IMR-90 (cell line): ENCODE results near the gene SOCS4. TPM values are rescaled to one million over a fixed set of nuclear protein-coding genes. Genes with fewer than 3 reads are reported as not detected.
"Not testable (repeated sequence)": the region's sequence is repeated elsewhere in the genome, so short reads cannot be mapped to it uniquely, and the experiment has no call there.

Source experiments
- ATAC-seq: fragments of 200-7000 bp; cut with Tn5 transposase; 2 replicates; pipeline ENCODE4 v1.9.1; 2020; ENCODE audit warnings: low read depth, mild to moderate bottlenecking, moderate library complexity
- BruUV-seq: library from RNA; stranded (reverse); fragments of 400-500 nt; replicated peaks from 2 replicates; lab custom pipeline; 2021; lab: Mats Ljungman, UMichigan
- CTCF ChIA-PET: fragments of 300-600 bp; formaldehyde crosslinking; extraction: SDS; loops from one replicate; lab custom pipeline; 2021; ENCODE audit warnings: antibody characterized with exemption; lab: Yijun Ruan, JAX
- POLR2A ChIA-PET: fragments of 300-600 bp; sonication (Branson Sonifier 250); formaldehyde crosslinking; loops from one replicate; lab custom pipeline; 2022; ENCODE audit warnings: antibody characterized with exemption; ENCODE audit not compliant: unreplicated experiment; lab: Charles Lee
- DNase-seq: peaks from one replicate; pipeline ENCODE4 v3.0.0; 2013
- H2AFZ ChIP-seq: replicated peaks from 2 replicates; pipeline ENCODE3; 2013; ENCODE audit warnings: low read length, mild to moderate bottlenecking; ENCODE audit not compliant: poor library complexity
- H2AK5ac ChIP-seq: 2 replicates; pipeline ENCODE4 v1.6.1; 2013; ENCODE audit warnings: low read depth, low read length, inconsistent platforms
- H2AK9ac ChIP-seq: replicated peaks from 2 replicates; pipeline ENCODE3; 2013; ENCODE audit warnings: mild to moderate bottlenecking, low read depth, low read length, moderate library complexity; ENCODE audit not compliant: poor library complexity
- H2BK120ac ChIP-seq: 2 replicates; pipeline ENCODE4 v1.6.1; 2013; ENCODE audit warnings: low read depth, low read length, inconsistent platforms
- H2BK15ac ChIP-seq: 3 replicates; pipeline ENCODE4 v1.6.1; 2013; ENCODE audit warnings: low read depth, low read length, inconsistent platforms
- H2BK20ac ChIP-seq: 2 replicates; pipeline ENCODE4 v1.6.1; 2013; ENCODE audit warnings: low read depth, mild to moderate bottlenecking, inconsistent platforms, low read length, moderate library complexity
- H2BK5ac ChIP-seq: 2 replicates; pipeline ENCODE4 v1.6.1; 2013; ENCODE audit warnings: mild to moderate bottlenecking, low read depth, low read length, inconsistent platforms; ENCODE audit not compliant: poor library complexity, severe bottlenecking
- H3K14ac ChIP-seq: replicated peaks from 2 replicates; pipeline ENCODE4 v1.6.1; 2013; ENCODE audit warnings: low read depth, low read length, inconsistent platforms
- H3K18ac ChIP-seq: 2 replicates; pipeline ENCODE4 v1.6.1; 2013; ENCODE audit warnings: low read depth, low read length, control low read depth
- H3K23ac ChIP-seq: 2 replicates; pipeline ENCODE4 v1.6.1; 2013; ENCODE audit warnings: low read depth, low read length, inconsistent platforms
- H3K27ac ChIP-seq: 2 replicates; pipeline ENCODE4 v1.5.1; 2013; ENCODE audit warnings: mild to moderate bottlenecking, control low read depth, low read length; ENCODE audit not compliant: insufficient read depth
- H3K27me3 ChIP-seq: 2 replicates; pipeline ENCODE4 v1.6.1; 2013; ENCODE audit warnings: low read length; ENCODE audit not compliant: control insufficient read depth, insufficient read depth
- H3K36me3 ChIP-seq: 2 replicates; pipeline ENCODE4 v1.6.1; 2013; ENCODE audit warnings: low read length, mixed read lengths; ENCODE audit not compliant: control insufficient read depth, insufficient read depth
- H3K4ac ChIP-seq: 2 replicates; pipeline ENCODE4 v1.6.1; 2013; ENCODE audit warnings: low read depth, low read length, inconsistent platforms
- H3K4me1 ChIP-seq: 2 replicates; pipeline ENCODE4 v1.6.1; 2013; ENCODE audit warnings: low read length, mixed read lengths; ENCODE audit not compliant: control insufficient read depth, insufficient read depth
- H3K4me2 ChIP-seq: 2 replicates; pipeline ENCODE4 v1.6.1; 2013; ENCODE audit warnings: low read depth, mild to moderate bottlenecking, control low read depth, low read length, moderate library complexity
- H3K4me3 ChIP-seq: 2 replicates; pipeline ENCODE4 v1.5.1; 2013; ENCODE audit warnings: low read depth, mild to moderate bottlenecking, control low read depth, low read length, moderate library complexity; ENCODE audit not compliant: insufficient read depth
- H3K56ac ChIP-seq: 2 replicates; pipeline ENCODE4 v1.6.1; 2013; ENCODE audit warnings: low read length, inconsistent platforms; ENCODE audit not compliant: insufficient read depth; ENCODE audit errors: extremely low read depth
- H3K79me1 ChIP-seq, 2 experiments: 2 replicates each; pipeline ENCODE4 v1.6.1; 2013; ENCODE audit warnings: low read length in 2 of 2, inconsistent platforms in 1 of 2, low read depth in 1 of 2
- H3K9ac ChIP-seq: 2 replicates; pipeline ENCODE4 v1.6.1; 2013; ENCODE audit warnings: low read depth, low read length, control low read depth
- H3K9me1 ChIP-seq: 2 replicates; pipeline ENCODE4 v1.6.1; 2013; ENCODE audit warnings: low read length, inconsistent platforms; ENCODE audit not compliant: insufficient read depth
- H3K9me3 ChIP-seq: 2 replicates; pipeline ENCODE4 v1.6.1; 2013; ENCODE audit warnings: low read length; ENCODE audit not compliant: control insufficient read depth, insufficient read depth
- H4K20me1 ChIP-seq: 2 replicates; pipeline ENCODE4 v1.6.1; 2013; ENCODE audit warnings: low read length, inconsistent platforms; ENCODE audit not compliant: insufficient read depth
- H4K5ac ChIP-seq: 2 replicates; pipeline ENCODE4 v1.6.1; 2013; ENCODE audit warnings: mild to moderate bottlenecking, low read depth, low read length, control low read depth
- H4K8ac ChIP-seq, 2 experiments: 2 replicates each; pipeline ENCODE4 v1.6.1; 2013; ENCODE audit warnings: low read depth in 2 of 2, low read length in 2 of 2, control low read depth in 1 of 2, inconsistent platforms in 1 of 2
- H4K91ac ChIP-seq: 2 replicates; pipeline ENCODE4 v1.6.1; 2013; ENCODE audit warnings: low read depth, low read length, inconsistent platforms; ENCODE audit not compliant: insufficient read depth
- MAFK ChIP-seq: IDR thresholded peaks from 2 replicates; pipeline ENCODE4 v1.6.1; 2012; ENCODE audit warnings: low read depth, low read length, improper control_type of control experiment
- MXI1 ChIP-seq: IDR thresholded peaks from 2 replicates; pipeline ENCODE4 v1.6.1; 2012; ENCODE audit warnings: low read depth, mild to moderate bottlenecking, low read length, moderate library complexity, borderline replicate concordance
- WGBS, 2 experiments: methylation state at CpG; one replicate each; pipeline versions ENCODE4 v1.1.5 to v1.1.7; 2013; ENCODE audit warnings: missing lambda C conversion rate in 2 of 2; ENCODE audit not compliant: insufficient read length in 1 of 2; ENCODE audit errors: extremely low coverage in 2 of 2; 5-methylcytosine and 5-hydroxymethylcytosine counted together
- dilution Hi-C: fragments of 300-500 bp; cut with HindIII; formaldehyde crosslinking; loops from one replicate; pipeline ENCODE4 v1.14.3; 2018; ENCODE audit warnings: low sequenced_read_pairs; ENCODE audit not compliant: unreplicated experiment
- in situ Hi-C: fragments of 300-500 bp; cut with MboI; formaldehyde crosslinking; loops from 3 replicates; pipeline ENCODE4 v1.14.3; 2019; ENCODE audit warnings: low sequenced_read_pairs, inconsistent platforms, mixed read lengths
- intact Hi-C: fragments of 100-400 bp; cut with micrococcal nuclease; formaldehyde crosslinking; loops from 2 replicates; pipeline ENCODE4 v1.10.0; 2022
- polyA plus RNA-seq, 3 experiments: library from polyadenylated mRNA; depleted of rRNA; stranded (reverse); fragments of >200 nt; gene quantifications; 2 replicates each; pipeline ENCODE4 v1.2.3, GENCODE V29; 2012; ENCODE audit warnings: low replicate concordance in 1 of 3
- total RNA-seq: library from RNA; depleted of rRNA; stranded (reverse); fragments of >200 nt; gene quantifications from 2 replicates; pipeline ENCODE4 v1.2.3, GENCODE V29; 2012

SOCS4 gene
- total and polyA plus RNA-seq, 2 of the 4 experiments (the other 2 are of a cell fraction) = 4.6 to 12.7 TPM

DNA sequence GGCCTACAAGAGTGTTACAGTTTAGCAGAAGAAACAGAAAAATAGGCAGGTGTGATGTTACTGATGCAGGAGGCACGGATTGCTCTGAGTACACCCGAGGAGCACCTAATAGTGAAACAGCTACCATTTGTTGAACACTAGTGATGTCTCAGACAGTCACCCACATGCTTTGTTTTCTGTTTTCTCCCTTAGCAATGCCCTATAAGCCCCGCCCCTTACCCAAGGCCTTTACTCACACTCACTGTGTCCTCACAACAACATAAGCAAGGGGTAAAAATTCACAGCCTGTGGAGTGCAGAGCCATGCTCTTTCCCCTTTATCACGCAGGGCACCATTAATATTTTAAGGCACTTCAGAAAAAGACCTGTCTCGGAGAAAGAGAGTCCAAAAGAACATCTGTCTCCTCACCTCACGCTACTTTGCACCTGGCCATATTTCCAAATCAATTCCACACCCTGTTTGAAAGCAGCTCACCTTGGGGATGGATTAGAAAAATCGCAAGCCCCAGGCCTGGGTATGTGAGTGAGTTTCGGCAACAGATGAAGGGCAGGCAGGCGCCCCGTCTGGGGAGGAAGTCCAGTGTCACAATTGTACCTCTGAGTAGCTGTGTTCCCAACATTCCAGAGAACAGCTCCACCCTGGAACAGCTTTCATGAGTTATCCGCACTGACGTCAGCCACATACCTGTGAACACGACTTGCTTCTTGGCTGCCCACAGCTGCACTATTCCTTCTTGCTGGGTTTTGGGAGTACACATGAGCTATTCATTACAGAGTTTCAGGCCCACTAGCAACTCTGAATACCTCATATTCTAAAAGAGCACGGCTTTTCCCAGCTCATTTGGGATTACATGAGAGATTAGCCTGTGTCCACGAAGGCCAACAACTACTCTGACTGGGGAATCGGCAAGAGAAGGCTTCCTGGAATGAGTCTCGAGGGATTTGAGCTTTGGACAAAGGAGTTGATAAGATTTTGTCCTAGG is 50.4 kb downstream of the SOCS4 start (continued):
- TF ChIP-seq MAFK (no peak), MXI1 (no peak)

DNA sequence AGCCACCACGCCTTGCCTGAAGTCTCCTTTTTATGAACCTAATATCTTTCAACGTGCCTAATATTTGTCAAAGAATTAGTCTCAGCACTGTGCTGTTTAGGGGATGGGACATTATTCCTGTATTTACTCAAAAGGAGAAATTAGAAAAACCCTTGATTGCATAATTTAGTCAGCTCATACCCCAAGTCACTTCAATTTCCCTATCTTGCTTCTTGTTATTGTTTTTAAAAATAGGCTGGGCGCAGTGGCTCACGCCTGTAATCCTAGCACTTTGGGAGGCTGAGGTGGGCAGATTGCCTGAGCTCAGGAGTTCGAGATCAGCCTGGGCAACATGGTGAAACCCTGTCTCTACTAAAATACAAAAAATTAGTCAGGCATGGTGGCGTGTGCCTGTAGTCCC is 52.9 kb downstream of the SOCS4 start:
- H3K23ac ChIP-seq, H3K9ac ChIP-seq, H2BK5ac ChIP-seq, H4K5ac ChIP-seq, H3K9me3 ChIP-seq, H3K4me1 ChIP-seq, H4K91ac ChIP-seq, H3K14ac ChIP-seq, DNase-seq, H2AK5ac ChIP-seq, H3K36me3 ChIP-seq, H2AK9ac ChIP-seq, dilution Hi-C loops, H3K79me1 ChIP-seq, H3K27ac ChIP-seq, H3K4me3 ChIP-seq, H4K20me1 ChIP-seq, H3K18ac ChIP-seq, H3K56ac ChIP-seq, H3K27me3 ChIP-seq, BruUV-seq, POLR2A ChIA-PET, H2AFZ ChIP-seq, H4K8ac ChIP-seq, H2BK15ac ChIP-seq, H2BK120ac ChIP-seq, H2BK20ac ChIP-seq, H3K4ac ChIP-seq, in situ Hi-C loops, ATAC-seq, intact Hi-C loops, H3K4me2 ChIP-seq: not testable (repeated sequence)
- peaks cover 11% of the 10 kb centered on the region; the same call in 1 of the 2 replicates for H3K9me1 ChIP-seq
- CTCF ChIA-PET = interaction anchor here (1.4 kb wide), 1 partner anchor 29 kb away, joined by 4 read pairs; the partner anchor contains the start of gene MAPK1IP1L
- WGBS, 2 experiments = no CpG with 5 or more reads among the region's 6 CpGs
